ENCODE results near the gene YARS1. TPM values are rescaled to one million over a fixed set of nuclear protein-coding genes. Genes with fewer than 3 reads are reported as not detected.
"Not testable (repeated sequence)": the region's sequence is repeated elsewhere in the genome, so short reads cannot be mapped to it uniquely, and the experiment has no call there.

The YARS1 gene
- polyA plus RNA-seq, 1 donor (not counting 4 experiments of a cell fraction or from before 2014, with no cell fraction given) = 68.4 TPM

DNA sequence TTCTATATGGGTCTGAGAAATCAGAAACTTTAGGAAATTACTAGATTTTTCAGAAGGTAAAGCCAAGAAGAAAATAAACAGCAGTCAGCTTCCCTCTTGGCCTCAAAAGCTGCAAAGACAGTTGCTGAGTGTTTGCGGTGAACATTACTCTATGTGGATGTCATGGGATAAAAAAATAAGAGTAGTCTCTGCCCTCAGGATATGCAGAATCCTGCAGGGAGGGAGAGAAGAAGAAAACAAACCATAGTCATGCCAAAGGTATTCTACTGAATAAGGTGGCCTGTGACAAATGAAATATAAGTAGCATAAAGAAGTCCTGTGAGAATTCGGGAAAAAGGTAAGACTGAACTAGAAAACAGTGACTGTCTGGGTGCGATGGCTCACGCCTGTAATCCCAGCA is 19.0 kb downstream of the YARS1 start:
- Histone ChIP-seq H3K4me2 (ENCODE audit: control insufficient read depth, extremely low read depth, insufficient read depth, low read depth, low read length) (no peak overlapping the region), H3K27me3 (ENCODE audit: control insufficient read depth, extremely low read depth, insufficient read depth, low read length) (no peaks in the 10 kb centered on the region), H3K79me2 (ENCODE audit: control insufficient read depth, insufficient read depth, low read length) (peaks cover 5% of the 10 kb centered on the region), H2AFZ (ENCODE audit: control insufficient read depth, low read length) (no peak overlapping the region), H3K36me3 (ENCODE audit: control insufficient read depth in 2 of 2, extremely low read depth in 1 of 2, insufficient read depth in 2 of 2, low read length in 2 of 2) (peaks cover 6 to 20% of the 10 kb centered on the region in 2 experiments), H3K4me1 (ENCODE audit: control insufficient read depth, extremely low read depth, insufficient read depth, low read length) (peaks cover 7% of the 10 kb centered on the region), H4K20me1 (ENCODE audit: control insufficient read depth, extremely low read depth, insufficient read depth, low read length) (peaks cover 9% of the 10 kb centered on the region), H3K9ac (ENCODE audit: control insufficient read depth, extremely low read depth, insufficient read depth, low read length) (no peak overlapping the region), H3K9me1 (ENCODE audit: control insufficient read depth, extremely low read depth, insufficient read depth, low read length) (no peaks in the 10 kb centered on the region), H3K9me3 (ENCODE audit: control insufficient read depth, low read depth, low read length) (no peaks in the 10 kb centered on the region), H3K27ac (ENCODE audit: control insufficient read depth, insufficient read depth, low read length) (no peak overlapping the region), H3K4me3 (ENCODE audit: control insufficient read depth in 2 of 3, extremely low read depth in 1 of 3, insufficient read depth in 2 of 3, low read depth in 1 of 3, low read length in 3 of 3) (no peak overlapping the region)
- dilution Hi-C loops (cut with MboI; ENCODE audit: extremely low pct_ligation_motif_present, low sequenced_read_pairs) = no loop called here
- FAIRE-seq = no peak
- DNase-seq (ENCODE audit: low read depth, low spot score) = no peak
- TF ChIP-seq EZH2 (IDR thresholded peaks at IDR 0.05; ENCODE audit: low read length) = no peak
- TF ChIP-seq, protein P1, sequence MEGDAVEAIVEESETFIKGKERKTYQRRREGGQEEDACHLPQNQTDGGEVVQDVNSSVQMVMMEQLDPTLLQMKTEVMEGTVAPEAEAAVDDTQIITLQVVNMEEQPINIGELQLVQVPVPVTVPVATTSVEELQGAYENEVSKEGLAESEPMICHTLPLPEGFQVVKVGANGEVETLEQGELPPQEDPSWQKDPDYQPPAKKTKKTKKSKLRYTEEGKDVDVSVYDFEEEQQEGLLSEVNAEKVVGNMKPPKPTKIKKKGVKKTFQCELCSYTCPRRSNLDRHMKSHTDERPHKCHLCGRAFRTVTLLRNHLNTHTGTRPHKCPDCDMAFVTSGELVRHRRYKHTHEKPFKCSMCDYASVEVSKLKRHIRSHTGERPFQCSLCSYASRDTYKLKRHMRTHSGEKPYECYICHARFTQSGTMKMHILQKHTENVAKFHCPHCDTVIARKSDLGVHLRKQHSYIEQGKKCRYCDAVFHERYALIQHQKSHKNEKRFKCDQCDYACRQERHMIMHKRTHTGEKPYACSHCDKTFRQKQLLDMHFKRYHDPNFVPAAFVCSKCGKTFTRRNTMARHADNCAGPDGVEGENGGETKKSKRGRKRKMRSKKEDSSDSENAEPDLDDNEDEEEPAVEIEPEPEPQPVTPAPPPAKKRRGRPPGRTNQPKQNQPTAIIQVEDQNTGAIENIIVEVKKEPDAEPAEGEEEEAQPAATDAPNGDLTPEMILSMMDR (optimal IDR thresholded peaks at IDR 0.05 in 1 of 3, IDR thresholded peaks at IDR 0.05 in 1 of 3, conservative IDR thresholded peaks at IDR 0.05 in 1 of 3; ENCODE audit: extremely low read depth in 1 of 3, insufficient read depth in 2 of 3, low read length in 3 of 3) = no peak

DNA sequence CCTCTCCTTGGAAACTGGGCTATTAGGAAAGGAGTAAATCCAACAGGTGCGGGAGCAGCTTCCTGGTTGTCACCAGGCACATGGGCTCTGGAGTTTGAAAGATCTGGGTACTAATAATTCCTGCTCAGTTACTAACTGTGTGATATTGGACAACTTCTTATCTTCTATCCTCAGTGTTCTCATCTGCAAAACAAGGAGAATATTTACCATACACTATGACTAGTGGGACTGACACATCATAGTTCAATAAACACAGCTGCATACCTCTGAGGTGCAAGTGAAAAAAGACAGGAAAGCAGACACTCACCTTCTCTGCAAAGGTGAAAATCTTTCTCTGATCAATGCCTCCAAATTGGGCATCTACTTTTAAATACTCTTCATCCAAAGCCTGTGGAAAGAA is 19.7 kb downstream of the YARS1 start:
- FAIRE-seq = no peak
- no peaks in the 10 kb centered on the region for H3K9me1 ChIP-seq (ENCODE audit: control insufficient read depth, extremely low read depth, insufficient read depth, low read length)
- H3K79me2 ChIP-seq (ENCODE audit: control insufficient read depth, insufficient read depth, low read length) = peaks cover 5% of the 10 kb centered on the region
- no peak for DNase-seq (ENCODE audit: low read depth, low spot score)
- no peak overlapping the region for H2AFZ ChIP-seq (ENCODE audit: control insufficient read depth, low read length)
- TF ChIP-seq, protein P1 (optimal IDR thresholded peaks at IDR 0.05 in 1 of 3, IDR thresholded peaks at IDR 0.05 in 1 of 3, conservative IDR thresholded peaks at IDR 0.05 in 1 of 3; ENCODE audit: extremely low read depth in 1 of 3, insufficient read depth in 2 of 3, low read length in 3 of 3) = no peak
- no peak for TF ChIP-seq EZH2 (IDR thresholded peaks at IDR 0.05; ENCODE audit: low read length)
- H3K4me3 ChIP-seq (ENCODE audit: control insufficient read depth in 2 of 3, extremely low read depth in 1 of 3, insufficient read depth in 2 of 3, low read depth in 1 of 3, low read length in 3 of 3) = no peak overlapping the region
- no peak overlapping the region for H3K9ac ChIP-seq (ENCODE audit: control insufficient read depth, extremely low read depth, insufficient read depth, low read length)
- no peak overlapping the region for H3K4me2 ChIP-seq (ENCODE audit: control insufficient read depth, extremely low read depth, insufficient read depth, low read depth, low read length)
- no peaks in the 10 kb centered on the region for H3K27me3 ChIP-seq (ENCODE audit: control insufficient read depth, extremely low read depth, insufficient read depth, low read length)
- peaks cover 6 to 15% of the 10 kb centered on the region in 2 experiments for H3K36me3 ChIP-seq (ENCODE audit: control insufficient read depth in 2 of 2, extremely low read depth in 1 of 2, insufficient read depth in 2 of 2, low read length in 2 of 2)
- peaks cover 9% of the 10 kb centered on the region for H4K20me1 ChIP-seq (ENCODE audit: control insufficient read depth, extremely low read depth, insufficient read depth, low read length)
- dilution Hi-C loops (cut with MboI; ENCODE audit: extremely low pct_ligation_motif_present, low sequenced_read_pairs) = no loop called here
- peaks cover 7% of the 10 kb centered on the region for H3K4me1 ChIP-seq (ENCODE audit: control insufficient read depth, extremely low read depth, insufficient read depth, low read length)
- no peak overlapping the region for H3K27ac ChIP-seq (ENCODE audit: control insufficient read depth, insufficient read depth, low read length)
- no peaks in the 10 kb centered on the region for H3K9me3 ChIP-seq (ENCODE audit: control insufficient read depth, low read depth, low read length)

DNA sequence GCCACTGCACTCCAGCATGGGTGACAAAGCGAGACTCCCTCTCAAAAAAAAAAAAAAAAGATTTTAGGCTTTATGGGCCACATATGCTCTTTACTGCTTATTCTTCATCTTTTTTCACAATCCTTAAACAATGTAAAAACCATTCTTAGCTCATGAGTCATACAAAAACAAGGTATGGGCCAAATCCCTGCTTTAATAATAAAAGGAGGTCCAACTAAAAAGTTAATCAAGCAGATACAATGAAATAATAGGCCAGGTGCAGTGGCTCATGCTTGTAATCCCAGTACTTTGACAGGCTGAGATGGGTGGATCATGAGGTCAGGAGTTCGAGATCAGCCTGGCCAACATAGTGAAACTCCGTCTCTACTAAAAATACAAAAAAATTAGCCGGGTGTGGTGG is 21.4 kb downstream of the YARS1 start:
- H3K4me1 ChIP-seq (ENCODE audit: control insufficient read depth, extremely low read depth, insufficient read depth, low read length); dilution Hi-C loops (cut with MboI; ENCODE audit: extremely low pct_ligation_motif_present, low sequenced_read_pairs); DNase-seq (ENCODE audit: low read depth, low spot score); FAIRE-seq; H3K27me3 ChIP-seq (ENCODE audit: control insufficient read depth, extremely low read depth, insufficient read depth, low read length); H3K79me2 ChIP-seq (ENCODE audit: control insufficient read depth, insufficient read depth, low read length); H3K27ac ChIP-seq (ENCODE audit: control insufficient read depth, insufficient read depth, low read length); H4K20me1 ChIP-seq (ENCODE audit: control insufficient read depth, extremely low read depth, insufficient read depth, low read length); H3K9me3 ChIP-seq (ENCODE audit: control insufficient read depth, low read depth, low read length); H3K4me3 ChIP-seq (ENCODE audit: control insufficient read depth in 2 of 3, extremely low read depth in 1 of 3, insufficient read depth in 2 of 3, low read depth in 1 of 3, low read length in 3 of 3); H2AFZ ChIP-seq (ENCODE audit: control insufficient read depth, low read length); H3K4me2 ChIP-seq (ENCODE audit: control insufficient read depth, extremely low read depth, insufficient read depth, low read depth, low read length); H3K9me1 ChIP-seq (ENCODE audit: control insufficient read depth, extremely low read depth, insufficient read depth, low read length); H3K9ac ChIP-seq (ENCODE audit: control insufficient read depth, extremely low read depth, insufficient read depth, low read length): not testable (repeated sequence)
- peaks cover 8 to 11% of the 10 kb centered on the region in 2 experiments for H3K36me3 ChIP-seq (ENCODE audit: control insufficient read depth in 2 of 2, extremely low read depth in 1 of 2, insufficient read depth in 2 of 2, low read length in 2 of 2)
